OCI-LY7 (cell line): Measurements from ENCODE around the gene RBM33. TPM values are rescaled to one million over a fixed set of nuclear protein-coding genes. Genes with fewer than 3 reads are reported as not detected.

Experiments
- BruUV-seq: library from RNA; stranded (reverse); fragments of 400-500 nt; replicated peaks from 2 replicates; lab custom pipeline; 2021; lab: Mats Ljungman, UMichigan
- CTCF ChIA-PET: fragments of 300-600 bp; sonication (Branson Sonifier 250); formaldehyde crosslinking; loops from one replicate; lab custom pipeline; 2022; ENCODE audit warnings: antibody characterized with exemption; ENCODE audit not compliant: unreplicated experiment; lab: Charles Lee
- POLR2A ChIA-PET: fragments of 300-600 bp; sonication (Branson Sonifier 250); formaldehyde crosslinking; loops from one replicate; lab custom pipeline; 2022; ENCODE audit warnings: antibody characterized with exemption; lab: Charles Lee
- DNase-seq: peaks from one replicate; pipeline ENCODE4 v3.0.0-alpha.2; 2015; ENCODE audit warnings: low spot score
- H2AFZ ChIP-seq: fragments of 200-600 bp; sonication (generic), shearing (Covaris generic); 2 replicates; pipeline ENCODE4 v1.6.1; 2014; ENCODE audit warnings: mild to moderate bottlenecking, antibody characterized with exemption, low read length, moderate library complexity
- H3K27ac ChIP-seq: fragments of 200-600 bp; sonication (generic); 2 replicates; pipeline ENCODE4 v1.5.1; 2014; ENCODE audit warnings: mixed run types, low read depth, mild to moderate bottlenecking, moderate library complexity, low read length, inconsistent platforms; ENCODE audit not compliant: poor library complexity, severe bottlenecking
- H3K36me3 ChIP-seq: fragments of 200-600 bp; sonication (generic); 2 replicates; pipeline ENCODE4 v1.6.1; 2014; ENCODE audit warnings: mild to moderate bottlenecking, antibody characterized with exemption, low read length, moderate library complexity, mixed read lengths; ENCODE audit not compliant: insufficient read depth
- H3K4me1 ChIP-seq: fragments of 200-600 bp; sonication (generic); 2 replicates; pipeline ENCODE4 v1.5.1; 2014; ENCODE audit warnings: mild to moderate bottlenecking, low read length; ENCODE audit not compliant: insufficient read depth, poor library complexity, severe bottlenecking
- H3K4me2 ChIP-seq: fragments of 200-600 bp; sonication (generic); 2 replicates; pipeline ENCODE4 v1.6.1; 2014; ENCODE audit warnings: mild to moderate bottlenecking, low read length
- H3K4me3 ChIP-seq: fragments of 200-600 bp; sonication (generic); 2 replicates; pipeline ENCODE4 v1.5.1; 2014; ENCODE audit warnings: mild to moderate bottlenecking, low read depth, low read length; ENCODE audit not compliant: poor library complexity, severe bottlenecking
- H3K79me2 ChIP-seq: fragments of 200-600 bp; sonication (generic); 2 replicates; pipeline ENCODE4 v1.6.1; 2016; ENCODE audit warnings: low read depth, mild to moderate bottlenecking, low read length, moderate library complexity, mixed read lengths; ENCODE audit not compliant: insufficient read depth
- H3K9me2 ChIP-seq: fragments of 200-600 bp; sonication (generic); 2 replicates; pipeline ENCODE4 v1.6.1; 2016; ENCODE audit warnings: mild to moderate bottlenecking, low read length, mixed read lengths; ENCODE audit not compliant: insufficient read depth
- H3K9me3 ChIP-seq: fragments of 200-600 bp; sonication (generic); 2 replicates; pipeline ENCODE4 v1.6.1; 2014; ENCODE audit warnings: mild to moderate bottlenecking, mixed run types, low read length, mixed read lengths
- H4K20me1 ChIP-seq: fragments of 200-600 bp; sonication (generic); 2 replicates; pipeline ENCODE4 v1.6.1; 2014; ENCODE audit warnings: mild to moderate bottlenecking, antibody characterized with exemption, low read length, moderate library complexity, mixed read lengths; ENCODE audit not compliant: insufficient read depth
- CTCF ChIP-seq: fragments of 200-600 bp; sonication (generic); conservative IDR thresholded peaks from 2 replicates; pipeline ENCODE4 v1.5.1; 2014; ENCODE audit warnings: mild to moderate bottlenecking, antibody characterized with exemption, low read length, moderate library complexity, mixed read lengths
- EZH2phosphoT487 ChIP-seq: fragments of 200-600 bp; sonication (generic); IDR thresholded peaks from 2 replicates; pipeline ENCODE4 v1.6.1; 2018; ENCODE audit warnings: low read depth, borderline replicate concordance, mild to moderate bottlenecking, mixed run types, antibody characterized with exemption, low read length, moderate library complexity, mixed read lengths
- intact Hi-C: fragments of 100-400 bp; cut with micrococcal nuclease; formaldehyde crosslinking; loops from one replicate; pipeline ENCODE4 v1.10.0; 2022; ENCODE audit not compliant: unreplicated experiment
- total RNA-seq, 2 experiments: library from RNA; depleted of rRNA in 1 of 2; stranded (reverse); fragments of >200 nt in 1 of 2; shearing (Covaris generic) in 1 of 2; gene quantifications; 2 replicates each; pipeline ENCODE4 v1.2.3, GENCODE V29; 2014 to 2022

The RBM33 gene
- total RNA-seq, 2 experiments from 2014 or later, result 67.6 to 127 TPM

- H3K4me3 ChIP-seq, result peak overlapping the region; percentile 59
- peak overlapping the region; percentile 94 for H3K4me2 ChIP-seq
- peaks cover 62% of the 10 kb centered on the region for H3K36me3 ChIP-seq
- H3K79me2 ChIP-seq, result peaks cover 91% of the 10 kb centered on the region
- H3K4me1 ChIP-seq, result peaks cover 90% of the 10 kb centered on the region
- H3K27ac ChIP-seq, result peak overlapping the region; percentile 96
- CTCF ChIA-PET, result interaction anchor here (1.0 kb wide), 1 partner anchor 12 kb away, joined by 5 read pairs; no protein-coding TSS in a partner anchor
- no peaks in the 10 kb centered on the region for H4K20me1 ChIP-seq
- peak; percentile 73 for TF ChIP-seq CTCF
- no peak for TF ChIP-seq EZH2phosphoT487
- H3K9me3 ChIP-seq, result no peaks in the 10 kb centered on the region
- H2AFZ ChIP-seq, result no peak overlapping the region
- POLR2A ChIA-PET, result interaction anchor here (0.6 to 2.5 kb wide), 4 partner anchors 9 to 130 kb away, joined by 3 to 15 read pairs (median 8); no protein-coding TSS in a partner anchor
- peak; percentile 75 for DNase-seq
- intact Hi-C loops, result loop anchor here (5.0 kb wide), 2 partner anchors 427 to 517 kb away; partner anchors contain the start of gene INSIG1
- no TSS peak for BruUV-seq
- no peaks in the 10 kb centered on the region for H3K9me2 ChIP-seq
Observed at GRCh38 chr7:155724327-155725005, 80.0 kb downstream of the RBM33 start.

GRCh38 chr7:155725006-155725355 is 80.5 kb downstream of the RBM33 start:
- peak overlapping the region; percentile 59 for H3K4me3 ChIP-seq
- POLR2A ChIA-PET, result interaction anchor here (0.6 to 2.5 kb wide), 3 partner anchors 9 to 18 kb away, joined by 3 to 15 read pairs (median 13); no protein-coding TSS in a partner anchor
- H3K9me2 ChIP-seq, result no peaks in the 10 kb centered on the region
- intact Hi-C loops, result loop anchor here (5.0 kb wide), 1 partner anchor 518 kb away; no protein-coding TSS in a partner anchor
- no peak for TF ChIP-seq EZH2phosphoT487
- TF ChIP-seq CTCF, result no peak
- peaks cover 84% of the 10 kb centered on the region for H3K4me1 ChIP-seq
- CTCF ChIA-PET, result interaction anchor here (1.0 kb wide), 1 partner anchor 11 kb away, joined by 5 read pairs; no protein-coding TSS in a partner anchor
- peak overlapping the region; percentile 94 for H3K4me2 ChIP-seq
- no TSS peak for BruUV-seq
- H3K36me3 ChIP-seq, result peaks cover 65% of the 10 kb centered on the region
- H3K79me2 ChIP-seq, result peaks cover 86% of the 10 kb centered on the region
- DNase-seq, result peak; percentile 61
- peak overlapping the region; percentile 96 for H3K27ac ChIP-seq
- no peaks in the 10 kb centered on the region for H4K20me1 ChIP-seq
- no peak overlapping the region for H2AFZ ChIP-seq
- no peaks in the 10 kb centered on the region for H3K9me3 ChIP-seq
